ENCODE results near the gene MYOD1.

- TF ChIP-seq REST (IDR thresholded peaks at IDR 0.05; ENCODE audit: insufficient replicate concordance, low read depth): no peak
- no peak for TF ChIP-seq CTCF (IDR thresholded peaks at IDR 0.05; ENCODE audit: insufficient read depth, low read length)
- TF ChIP-seq GABPA (IDR thresholded peaks at IDR 0.05; ENCODE audit: low read depth): no peak
- TF ChIP-seq POLR2AphosphoS5 (IDR thresholded peaks at IDR 0.05; ENCODE audit: low read depth): no peak
Measured at GRCh38 chr11:17697175-17697949, 22.0 kb upstream of the MYOD1 start.
